ENCODE data around the gene RALGAPA2.

RALGAPA2 gene

GRCh38 chr20:20687319-20687718 lies 25.1 kb downstream of the RALGAPA2 start:
- H3K4me3 ChIP-seq (ENCODE audit: low read depth, low read length) = no peak overlapping the region
- TF ChIP-seq CTCF (IDR thresholded peaks at IDR 0.05; ENCODE audit: borderline replicate concordance, insufficient read depth, low read depth, low read length) = no peak

- no peak overlapping the region for H3K4me3 ChIP-seq (ENCODE audit: low read depth, low read length)
- no peak for TF ChIP-seq CTCF (IDR thresholded peaks at IDR 0.05; ENCODE audit: borderline replicate concordance, insufficient read depth, low read depth, low read length)
Measured at GRCh38 chr20:20685635-20686034, 26.8 kb downstream of the RALGAPA2 start.

- H3K4me3 ChIP-seq (ENCODE audit: low read depth, low read length) = no peak overlapping the region
- TF ChIP-seq CTCF (IDR thresholded peaks at IDR 0.05; ENCODE audit: borderline replicate concordance, insufficient read depth, low read depth, low read length) = no peak
Measured at GRCh38 chr20:20683481-20684321, 28.7 kb downstream of the RALGAPA2 start.

- TF ChIP-seq CTCF (IDR thresholded peaks at IDR 0.05; ENCODE audit: borderline replicate concordance, insufficient read depth, low read depth, low read length) = no peak
- H3K4me3 ChIP-seq (ENCODE audit: low read depth, low read length) = no peak overlapping the region
Measured at GRCh38 chr20:20683020-20683419, 29.4 kb downstream of the RALGAPA2 start.

- H3K4me3 ChIP-seq (ENCODE audit: low read depth, low read length) = peak overlapping the region; percentile 1
- no peak for TF ChIP-seq CTCF (IDR thresholded peaks at IDR 0.05; ENCODE audit: borderline replicate concordance, insufficient read depth, low read depth, low read length)
Measured at GRCh38 chr20:20680991-20681508, 31.4 kb downstream of the RALGAPA2 start.

GRCh38 chr20:20679316-20679715 lies 33.1 kb downstream of the RALGAPA2 start:
- no peak for TF ChIP-seq CTCF (IDR thresholded peaks at IDR 0.05; ENCODE audit: borderline replicate concordance, insufficient read depth, low read depth, low read length)

GRCh38 chr20:20677186-20677585 lies 35.3 kb downstream of the RALGAPA2 start:
- no peak overlapping the region for H3K4me3 ChIP-seq (ENCODE audit: low read depth, low read length)
- TF ChIP-seq CTCF (IDR thresholded peaks at IDR 0.05; ENCODE audit: borderline replicate concordance, insufficient read depth, low read depth, low read length) = no peak

More at GRCh38 chr20:20679316-20679715, 33.1 kb downstream of the RALGAPA2 start:
- no peak overlapping the region for H3K4me3 ChIP-seq (ENCODE audit: low read depth, low read length)
